GM12891 (cell line): Measurements from ENCODE around the gene SEC22A.
A peak's percentile ranks its signal among the peaks of the same experiment; 100 is the strongest.

Source experiments
- POLR2AphosphoS5 ChIP-seq: IDR thresholded peaks from 2 replicates; pipeline ENCODE4 v1.6.1; 2011; ENCODE audit warnings: low read depth, low read length, control low read depth
- SPI1 ChIP-seq: IDR thresholded peaks from 2 replicates; pipeline ENCODE4 v1.6.1; 2011; ENCODE audit warnings: low read depth, low read length, control low read depth

DNA sequence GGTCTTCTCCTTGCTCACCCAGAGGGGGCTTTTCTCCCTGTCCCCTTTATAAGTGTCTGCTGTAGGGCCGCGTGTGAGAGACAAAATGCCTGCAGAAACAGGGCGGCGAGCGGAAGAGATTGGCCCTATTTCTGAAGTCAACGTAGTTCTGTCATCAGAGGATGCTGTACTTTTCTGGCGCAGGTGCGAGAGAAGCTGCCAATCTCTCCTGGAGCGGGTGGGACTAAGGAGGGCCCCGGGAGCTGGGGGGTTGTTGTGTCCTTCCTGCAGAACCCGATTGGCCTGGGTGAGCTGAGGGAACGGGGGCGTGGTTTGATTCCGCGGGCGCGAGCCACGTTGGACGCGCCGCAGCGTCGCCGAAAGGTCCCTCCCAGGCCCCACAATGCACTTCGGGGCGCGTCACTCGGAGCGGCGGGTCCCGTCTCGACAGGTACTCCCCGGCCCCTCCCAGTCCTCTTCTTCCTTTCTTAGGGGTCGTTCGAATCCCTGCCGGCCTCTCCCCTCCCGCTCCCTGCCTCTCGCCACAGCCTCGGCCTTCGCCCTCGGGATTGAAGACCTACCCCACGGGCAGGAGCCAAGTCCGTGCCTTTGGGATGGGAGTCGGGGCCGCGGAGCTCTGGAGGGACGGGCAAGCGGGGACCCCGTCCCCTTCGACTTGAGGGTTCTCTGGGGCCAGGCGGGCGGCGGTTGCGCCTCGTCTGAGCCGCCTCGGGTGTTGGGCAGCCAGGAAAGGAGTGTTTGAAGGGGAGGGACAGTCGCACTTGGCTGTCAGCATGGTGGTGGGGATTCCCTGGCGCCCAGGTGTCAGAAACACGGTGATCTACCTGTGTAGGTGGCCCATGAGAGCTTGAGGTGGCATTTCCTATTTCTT is at the start of gene SEC22A:
- no peak for TF ChIP-seq SPI1
- TF ChIP-seq POLR2AphosphoS5 = peak; percentile 83
